NCI-H526 (cell line): ENCODE data around the gene NAIF1.

ENCODE experiments used
- DNase-seq, 2 experiments: peaks; one replicate each; lab custom pipeline; 2025; lab: John Stamatoyannopoulos, UW

Gene NAIF1

DNA sequence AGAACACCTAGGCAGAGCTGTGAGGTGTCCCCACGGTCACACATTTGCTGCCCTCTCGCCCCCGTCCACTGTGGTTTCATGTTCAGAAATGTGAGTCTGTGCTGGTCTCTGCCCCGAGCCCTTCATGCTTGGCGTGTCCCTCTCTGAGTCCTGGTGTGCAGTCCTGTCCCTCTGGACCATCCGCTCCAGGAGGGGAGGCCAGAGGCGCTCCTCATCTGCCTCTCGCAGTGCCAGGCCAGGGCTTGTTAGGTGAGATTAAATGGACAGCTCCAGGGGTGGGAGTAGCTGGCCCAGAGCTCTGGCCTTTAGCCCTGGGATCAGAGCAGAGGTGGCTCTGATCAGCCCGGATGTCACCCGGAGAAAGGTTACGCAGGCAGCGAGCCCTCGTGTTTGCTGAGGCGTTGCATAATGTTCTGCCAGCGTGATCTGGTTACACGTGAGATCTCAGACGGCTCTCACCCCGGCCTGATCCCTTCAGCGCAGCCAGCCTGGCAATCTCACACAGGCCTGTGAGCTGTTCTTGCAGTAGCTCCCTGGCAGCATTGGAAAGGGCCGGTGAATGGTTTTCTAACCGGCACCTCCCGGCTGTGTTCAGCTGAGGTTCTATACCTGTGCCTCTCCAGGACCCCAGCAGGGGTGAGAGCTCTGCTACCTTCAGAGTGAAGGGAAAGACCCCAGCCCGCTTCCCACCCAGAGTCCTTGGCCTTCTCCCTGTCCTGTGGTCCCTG, 35.9 kb upstream of the NAIF1 start:
- DNase-seq: no peak

DNA sequence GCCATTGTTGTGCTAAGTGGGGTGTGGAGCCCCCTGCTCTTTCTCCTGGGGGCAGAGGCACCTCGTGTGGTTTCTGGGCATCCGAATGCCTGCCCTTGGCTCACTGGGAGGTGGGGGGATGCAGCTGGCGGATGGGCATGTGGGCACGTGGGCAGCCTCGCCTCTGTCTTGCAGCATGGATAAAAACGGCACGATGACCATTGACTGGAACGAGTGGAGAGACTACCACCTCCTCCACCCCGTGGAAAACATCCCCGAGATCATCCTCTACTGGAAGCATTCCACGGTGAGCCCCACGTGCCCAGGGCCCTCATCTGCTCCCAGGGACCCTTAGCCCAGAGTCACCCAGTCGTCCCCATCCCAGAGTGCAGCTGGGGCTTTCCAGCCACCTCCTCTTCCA, 35.1 kb upstream of the NAIF1 start:
- no peak for DNase-seq

DNA sequence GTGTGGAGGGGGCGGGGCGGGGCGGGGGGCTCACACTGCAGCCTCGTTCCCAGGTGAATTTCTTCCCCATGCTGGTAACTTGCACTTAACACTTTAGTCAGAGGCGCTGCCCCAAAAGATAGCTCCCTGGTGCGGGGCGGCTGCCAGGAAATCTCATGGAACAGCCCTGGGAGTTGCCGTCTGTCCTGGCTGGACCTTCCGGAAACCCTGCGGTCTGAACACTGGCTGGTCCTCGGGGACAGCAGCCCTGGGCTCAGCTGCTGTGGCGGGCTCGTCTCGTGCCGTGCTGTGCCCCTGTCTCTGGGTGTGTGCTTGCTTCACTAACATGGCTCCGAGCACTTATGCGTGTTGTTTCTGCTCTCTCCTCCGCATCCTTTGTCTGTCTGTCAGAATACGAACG, 34.6 kb upstream of the NAIF1 start:
- no peak for DNase-seq

DNA sequence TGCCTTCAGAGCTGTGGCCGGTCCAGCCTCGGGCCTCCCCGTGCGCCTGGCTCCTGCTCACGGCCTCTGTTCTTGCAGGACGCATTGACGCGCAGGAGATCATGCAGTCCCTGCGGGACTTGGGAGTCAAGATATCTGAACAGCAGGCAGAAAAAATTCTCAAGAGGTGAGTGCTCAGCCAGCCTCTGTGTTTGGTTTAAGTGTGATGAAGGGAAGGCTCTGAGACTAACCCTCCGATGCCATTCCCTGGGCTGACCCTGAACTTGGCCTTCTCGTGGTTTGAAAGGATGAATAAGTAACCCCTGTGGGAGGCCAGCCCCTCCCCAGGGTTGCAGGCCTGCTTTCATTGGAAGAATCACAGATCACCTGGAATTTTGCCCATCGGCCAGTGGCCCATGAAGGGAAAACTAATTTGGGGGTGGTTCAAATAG, 34.1 kb upstream of the NAIF1 start:
- no peak for DNase-seq

DNA sequence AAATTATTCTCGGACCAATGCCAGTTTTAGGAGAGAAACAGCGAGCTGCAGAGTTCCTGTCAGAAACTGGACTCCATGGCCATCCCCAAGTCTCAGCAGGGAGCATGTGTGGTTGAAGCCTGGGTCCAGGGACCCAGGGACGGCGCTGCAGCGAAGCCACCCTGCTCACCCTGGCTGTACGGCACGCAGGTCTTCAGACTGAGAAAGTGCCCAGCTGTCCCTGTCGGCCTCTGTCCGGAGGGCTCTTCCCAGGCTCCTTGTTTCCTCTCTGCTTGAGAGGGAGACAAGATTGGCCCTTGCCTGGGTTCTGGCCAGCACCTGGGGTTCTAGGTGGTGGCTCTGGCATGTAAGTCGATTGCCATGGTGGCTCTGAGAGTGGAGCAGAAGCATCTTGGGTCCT, 33.5 kb upstream of the NAIF1 start:
- DNase-seq: no peak

DNA sequence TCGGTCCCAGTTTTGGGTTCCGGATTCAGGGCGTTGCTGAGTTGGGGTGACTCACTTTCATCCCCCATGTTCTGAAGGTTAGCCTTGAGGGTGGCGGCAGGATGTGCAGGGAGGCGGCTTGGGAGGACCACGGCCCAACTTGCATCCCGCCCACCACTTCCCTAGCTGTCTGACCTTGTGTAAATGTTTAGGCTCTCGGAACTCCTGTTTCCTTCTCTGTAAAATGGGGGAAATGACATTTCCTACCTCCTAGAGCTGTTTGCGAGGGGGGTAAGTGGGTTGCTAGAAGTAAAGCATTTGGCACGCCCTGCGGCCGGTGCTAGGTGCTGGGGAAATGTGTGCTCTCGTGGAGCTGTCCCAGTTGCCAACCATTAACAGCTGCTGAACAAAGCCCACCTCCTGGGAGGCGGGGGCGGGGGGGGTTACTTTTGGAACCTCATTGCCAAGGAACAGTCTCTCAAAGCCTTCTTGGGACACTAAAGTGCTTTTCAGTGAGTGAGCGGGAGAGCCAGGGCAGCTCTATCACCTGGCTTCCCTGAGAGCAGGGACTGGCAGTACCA, 32.9 kb upstream of the NAIF1 start:
- DNase-seq: no peak

DNA sequence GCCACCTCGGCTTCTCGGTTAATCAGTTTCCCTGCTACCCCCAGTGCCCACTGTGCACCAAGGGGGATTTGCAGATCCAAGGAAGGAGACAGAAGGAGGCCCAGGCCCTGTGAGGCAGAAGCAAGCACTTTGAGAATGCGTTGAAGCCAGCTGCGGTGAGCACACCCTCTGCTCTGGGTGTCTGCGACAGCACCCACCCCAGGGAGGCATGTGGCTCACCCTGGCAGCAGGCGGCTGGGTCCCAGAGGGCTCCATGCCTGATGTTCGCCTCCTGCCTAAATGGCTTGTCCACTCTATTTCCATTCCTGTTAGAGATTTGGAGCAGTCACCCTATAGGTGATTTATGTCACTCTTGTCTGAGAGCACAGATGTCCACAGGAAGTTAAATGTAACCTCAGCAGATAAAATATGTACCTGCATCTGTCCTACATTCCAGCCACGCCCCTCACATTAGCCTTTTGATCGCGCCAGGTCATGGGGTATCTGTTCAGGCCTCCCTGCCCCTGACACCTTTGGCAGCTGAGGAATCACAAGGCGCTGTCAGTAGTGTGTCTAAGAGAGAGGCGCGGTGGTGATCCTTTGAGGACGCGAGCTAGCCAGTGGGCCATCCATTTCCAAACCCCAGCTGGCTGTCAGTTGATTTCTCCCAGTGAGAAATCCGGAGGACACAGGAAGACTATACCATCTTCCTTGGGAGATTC, 32.3 kb upstream of the NAIF1 start:
- DNase-seq: no peak

DNA sequence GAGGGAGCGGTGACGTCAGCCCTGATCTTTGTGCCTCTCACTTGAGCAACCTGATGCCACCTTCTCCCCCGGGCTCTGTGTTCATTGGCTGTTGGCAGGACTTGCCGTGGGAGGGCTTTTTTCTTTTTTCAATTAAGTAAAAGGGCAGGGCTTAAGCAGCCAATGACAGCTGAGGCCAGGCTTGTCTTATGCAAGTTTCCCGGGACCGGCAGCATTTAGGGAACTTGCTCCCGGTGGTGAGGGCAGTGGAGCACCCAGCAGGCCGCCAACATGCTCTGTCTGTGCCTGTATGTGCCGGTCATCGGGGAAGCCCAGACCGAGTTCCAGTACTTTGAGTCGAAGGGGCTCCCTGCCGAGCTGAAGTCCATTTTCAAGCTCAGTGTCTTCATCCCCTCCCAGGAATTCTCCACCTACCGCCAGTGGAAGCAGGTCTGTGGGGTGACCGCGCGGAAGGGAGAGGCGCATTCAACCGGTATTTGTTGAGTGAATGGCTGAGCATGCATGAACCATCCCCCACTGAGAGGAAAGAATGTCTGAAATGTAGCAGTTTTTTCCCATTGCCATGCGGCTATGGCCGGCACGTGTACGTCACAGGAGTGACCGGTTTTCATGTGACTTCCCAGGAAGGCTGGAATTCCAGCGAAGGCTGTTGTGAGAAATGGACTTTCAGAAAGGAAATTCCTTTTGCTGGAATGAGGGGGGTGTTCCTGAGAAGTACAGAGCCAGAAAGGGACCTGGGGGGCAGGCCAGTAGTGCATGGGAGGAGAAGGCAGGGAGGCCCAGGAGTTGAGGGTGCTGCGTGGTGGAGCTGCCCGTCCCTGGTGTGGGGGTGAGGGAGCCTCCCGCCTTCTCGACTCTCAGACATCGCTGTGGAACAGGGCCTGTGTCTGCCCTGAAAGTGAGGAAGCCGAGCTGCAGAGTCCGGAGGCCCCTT, 31.4 kb upstream of the NAIF1 start:
- peak; percentile 71 to 88 for DNase-seq

DNA sequence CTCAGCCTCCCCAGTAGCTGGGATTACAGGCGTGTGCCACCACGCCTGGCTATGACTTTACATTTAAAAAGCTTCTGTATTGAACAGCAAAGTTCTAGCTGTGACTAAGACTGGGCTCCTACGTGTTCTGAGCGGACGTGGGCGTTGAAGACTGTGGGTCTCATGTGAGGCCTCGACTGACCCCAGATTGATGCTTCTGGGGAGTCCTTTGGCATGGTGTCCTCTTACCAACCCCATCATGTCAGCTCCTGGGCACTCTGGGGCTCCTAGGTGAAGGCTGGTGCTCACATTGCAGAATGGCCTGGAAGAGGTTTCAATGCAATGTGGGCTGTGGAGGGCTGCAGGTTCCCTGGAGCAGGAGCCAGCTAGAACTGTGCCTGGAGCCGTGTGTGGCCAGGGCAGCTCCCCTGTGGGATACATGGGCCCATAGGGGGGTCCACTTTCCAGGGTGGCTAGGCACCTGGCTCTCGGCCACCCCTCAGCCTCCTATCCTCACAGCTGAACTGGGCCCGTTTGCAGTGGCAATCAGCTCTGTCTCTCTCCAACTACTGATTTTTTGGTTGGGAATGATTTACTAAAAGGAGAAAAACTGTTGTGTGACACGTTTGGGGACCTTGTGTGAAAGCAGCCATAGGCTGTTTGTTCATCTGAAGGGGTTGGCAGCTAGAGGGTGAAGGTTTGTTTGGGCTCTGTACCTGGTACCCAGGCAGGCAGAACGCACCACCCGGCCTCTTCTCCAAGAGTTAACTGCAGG, 30.6 kb upstream of the NAIF1 start:
- no peak for DNase-seq

DNA sequence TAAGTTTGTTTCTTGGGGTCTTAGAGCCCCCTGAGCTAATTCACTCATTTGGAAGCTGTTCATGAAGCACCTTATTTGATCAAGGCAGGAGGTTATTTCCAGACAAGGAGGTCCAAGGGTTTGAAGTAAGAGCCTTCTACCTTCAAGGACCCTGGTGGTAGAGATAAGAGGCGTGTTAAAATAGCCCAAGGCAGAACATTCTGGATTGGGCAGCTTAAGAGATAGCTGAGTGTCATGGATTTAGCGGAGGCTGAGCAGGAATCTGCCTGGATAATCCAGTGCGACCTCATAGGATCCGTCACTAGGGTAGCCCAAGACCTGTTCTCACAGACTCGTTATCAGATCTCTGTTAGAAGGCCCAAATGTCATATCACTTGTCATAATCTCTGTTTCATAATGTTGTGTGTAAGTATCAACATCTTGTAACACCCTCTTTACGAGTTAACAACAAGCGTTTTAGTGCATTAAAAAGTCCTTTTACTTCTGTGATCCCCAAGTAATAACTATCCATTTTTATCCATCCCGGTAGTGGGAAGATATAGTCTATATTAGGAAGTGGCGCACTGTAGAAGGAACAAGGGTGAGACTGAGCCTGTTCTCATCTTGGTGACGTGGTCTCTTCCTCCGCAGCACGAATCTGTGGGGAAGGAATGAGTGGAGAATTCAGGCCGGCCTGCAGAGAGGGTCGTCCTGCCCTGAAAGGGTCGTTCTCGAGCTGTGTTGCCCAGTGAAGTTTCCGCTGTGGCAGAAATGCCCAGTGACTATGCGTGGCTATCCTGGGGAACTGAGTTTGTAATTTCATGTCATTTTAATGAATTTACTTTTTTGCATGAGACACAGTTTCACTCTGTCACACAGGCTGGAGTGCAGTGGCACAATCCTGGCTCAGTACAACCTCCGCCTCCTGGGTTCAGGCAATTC, 29.8 kb upstream of the NAIF1 start:
- no peak for DNase-seq

DNA sequence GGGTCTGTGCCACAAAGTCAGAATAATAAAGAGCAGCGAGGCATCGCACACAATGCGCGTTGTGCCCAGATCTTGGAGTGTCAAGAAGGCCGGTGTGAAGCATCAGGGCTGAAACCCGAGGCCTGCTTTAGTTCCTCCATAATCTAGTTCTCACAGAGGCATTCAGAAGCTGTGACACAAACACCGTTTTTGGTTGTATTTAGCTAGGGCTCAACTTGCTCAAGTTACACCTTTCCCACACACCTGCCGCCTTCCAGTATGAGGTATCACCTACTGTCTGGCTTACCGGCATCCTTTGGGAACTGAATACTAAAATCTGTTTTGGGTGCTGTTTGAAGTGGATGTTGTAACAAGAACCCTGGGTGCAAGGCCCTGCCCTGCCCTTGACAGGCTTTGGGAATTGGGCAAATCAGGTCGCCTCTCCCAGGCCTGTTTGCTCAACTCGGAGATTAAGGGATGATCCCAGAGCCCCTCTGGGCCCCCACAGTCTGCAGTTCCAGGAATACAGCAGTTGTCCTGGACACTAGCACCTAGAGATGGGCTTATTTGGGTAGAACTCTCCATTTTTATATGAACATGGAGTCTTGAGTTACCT, 27.9 kb upstream of the NAIF1 start:
- no peak for DNase-seq

DNA sequence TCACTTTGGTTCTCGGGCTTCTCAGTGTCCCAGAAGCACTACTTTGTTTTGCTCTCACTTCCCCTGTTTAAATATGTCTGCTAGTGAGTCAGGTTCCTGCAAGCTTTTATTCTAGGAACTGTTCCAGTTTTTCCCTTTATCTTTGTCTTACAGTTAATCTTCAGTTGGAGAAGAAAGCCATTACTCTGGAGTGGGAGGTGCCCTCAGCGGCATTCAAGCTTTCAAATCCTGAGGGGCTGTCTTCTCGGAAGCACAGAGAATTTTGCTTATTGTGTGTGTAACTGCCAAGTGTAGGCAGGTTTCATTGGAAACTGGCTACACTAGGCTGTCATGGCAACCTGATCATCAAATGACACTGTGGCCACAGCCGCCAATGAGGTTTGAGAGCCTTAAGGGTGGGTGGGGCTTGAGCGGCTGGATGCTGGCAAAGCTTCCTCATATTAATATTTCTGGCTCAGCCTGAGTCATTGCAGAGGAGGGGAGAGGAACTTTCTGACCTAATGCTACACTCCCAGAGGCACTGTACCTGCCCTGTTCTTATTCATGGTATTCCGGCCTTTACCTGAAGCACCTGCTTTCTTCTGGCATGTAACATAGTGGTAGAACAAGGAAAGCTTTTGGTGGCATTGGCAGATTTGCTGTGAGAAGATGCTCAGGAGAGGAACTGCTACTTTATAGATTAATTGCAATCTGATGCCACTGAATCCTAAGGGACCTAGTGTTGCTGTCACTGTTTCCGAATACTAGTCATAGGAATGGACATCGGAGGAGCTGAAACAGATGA, 27.2 kb upstream of the NAIF1 start:
- peak; percentile 45 to 76 for DNase-seq

DNA sequence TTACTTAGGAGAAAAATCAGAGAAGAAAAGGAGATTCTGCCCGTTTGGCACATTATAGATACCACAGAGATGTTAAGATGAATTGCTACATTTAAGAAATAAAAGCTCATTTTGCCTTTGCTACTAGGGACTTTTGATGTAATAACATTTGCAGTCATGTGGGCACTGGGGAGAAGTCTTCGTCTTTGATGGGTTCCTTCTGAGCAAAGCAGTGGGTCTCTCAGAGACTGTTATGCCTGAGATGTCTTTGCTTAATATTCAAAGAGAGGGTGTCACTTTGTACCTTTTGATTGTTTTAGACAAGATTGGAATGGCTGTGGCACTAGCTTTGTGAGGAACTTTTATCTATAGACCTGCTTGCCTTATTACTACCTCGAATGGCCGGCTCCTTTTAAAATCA, 25.9 kb upstream of the NAIF1 start:
- DNase-seq: no peak

DNA sequence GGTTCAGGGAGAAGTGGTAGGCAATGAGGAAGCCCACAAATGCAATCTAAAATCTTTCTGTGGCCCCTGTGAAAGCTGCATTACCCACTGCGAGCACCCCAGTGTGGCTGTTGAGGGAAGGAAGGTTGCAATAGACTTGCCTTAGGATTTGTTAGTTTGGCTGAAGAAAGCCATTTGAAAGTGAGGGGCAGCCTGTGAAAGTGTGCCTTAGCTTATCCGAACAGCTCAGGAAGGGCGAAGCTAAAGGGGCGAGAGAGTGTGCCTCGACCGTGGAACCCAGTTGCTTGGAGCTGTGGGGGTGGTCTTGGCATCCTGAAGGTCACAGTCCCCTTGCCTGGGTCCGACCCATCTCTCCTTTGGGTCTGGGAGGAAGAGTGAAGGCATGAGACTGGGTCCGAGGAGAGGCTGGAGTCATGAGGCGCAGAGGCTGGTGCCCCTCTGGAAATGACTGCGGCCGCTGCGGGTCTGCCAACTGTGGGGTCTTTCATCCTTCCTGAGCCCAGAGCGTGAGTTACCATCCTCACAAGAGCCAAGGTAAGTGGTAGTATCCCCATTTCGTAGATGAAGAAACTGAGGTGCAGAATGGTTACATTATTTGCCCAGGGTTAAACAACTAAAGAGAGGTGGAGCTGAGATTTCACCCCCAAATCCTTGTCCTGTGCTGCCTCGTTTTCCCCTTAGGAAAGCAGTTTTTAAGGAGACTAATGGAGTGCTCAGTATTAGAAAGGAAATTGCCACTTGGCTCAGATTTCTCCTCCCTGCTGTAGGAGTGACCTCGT, 25.3 kb upstream of the NAIF1 start:
- DNase-seq: no peak

DNA sequence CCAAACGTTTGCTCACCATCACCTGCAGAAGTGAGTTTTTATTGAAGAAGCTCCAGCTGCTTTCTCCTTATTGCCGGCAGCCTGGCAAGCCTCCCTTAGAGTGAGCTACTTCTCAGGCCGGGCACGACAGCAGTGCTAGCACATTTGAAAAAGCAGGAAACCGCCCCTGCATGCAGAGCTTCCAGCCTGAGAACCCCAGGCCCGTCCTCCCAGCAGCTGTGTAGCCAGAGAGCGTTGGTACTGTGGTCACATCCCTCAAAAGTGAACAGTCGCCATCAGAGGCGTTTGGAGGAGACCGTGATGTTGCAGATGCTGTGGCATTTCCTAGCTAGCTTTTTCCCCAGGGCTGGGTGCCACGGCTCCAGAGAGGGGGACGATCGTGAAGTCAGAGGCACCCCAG, 24.5 kb upstream of the NAIF1 start:
- no peak for DNase-seq

DNA sequence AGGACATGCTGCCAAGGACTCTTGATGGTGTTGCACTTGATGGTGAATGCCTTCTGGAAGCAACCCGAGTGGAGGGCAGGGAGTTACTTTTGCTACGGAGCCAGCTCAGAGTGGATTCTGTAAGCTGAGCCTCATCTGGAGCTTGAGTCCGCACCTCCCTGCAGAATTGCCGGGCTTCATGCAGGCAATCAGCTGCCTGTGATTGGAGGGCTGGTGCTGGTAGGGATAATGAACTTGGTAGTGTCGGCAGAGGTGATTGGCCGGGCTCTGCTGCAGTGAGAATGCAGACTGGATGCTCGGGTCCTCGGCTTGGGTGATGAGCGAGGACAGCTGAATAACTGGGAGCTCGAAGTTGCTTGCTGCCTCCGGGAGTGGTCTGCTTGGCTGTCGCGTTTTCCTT, 24.0 kb upstream of the NAIF1 start:
- DNase-seq: no peak

DNA sequence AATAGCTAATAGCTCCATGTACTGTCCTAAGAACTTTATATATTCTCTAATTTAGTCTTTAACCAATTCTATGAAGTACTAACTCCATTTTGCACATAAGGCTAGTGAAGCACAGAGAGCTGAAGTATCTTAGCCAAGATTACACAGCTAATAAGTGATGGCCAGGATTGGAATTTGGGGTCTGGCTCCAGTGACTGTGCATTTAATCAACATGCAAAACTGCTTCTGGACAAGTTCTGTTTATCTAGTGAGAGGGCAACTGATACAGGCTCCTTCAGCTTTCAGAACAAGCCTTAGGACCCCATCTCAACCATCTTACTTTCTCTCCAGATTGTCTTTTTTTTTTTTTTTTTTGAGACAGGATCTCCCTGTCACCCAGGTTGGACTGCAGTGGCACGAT, 22.2 kb upstream of the NAIF1 start:
- DNase-seq: no peak

DNA sequence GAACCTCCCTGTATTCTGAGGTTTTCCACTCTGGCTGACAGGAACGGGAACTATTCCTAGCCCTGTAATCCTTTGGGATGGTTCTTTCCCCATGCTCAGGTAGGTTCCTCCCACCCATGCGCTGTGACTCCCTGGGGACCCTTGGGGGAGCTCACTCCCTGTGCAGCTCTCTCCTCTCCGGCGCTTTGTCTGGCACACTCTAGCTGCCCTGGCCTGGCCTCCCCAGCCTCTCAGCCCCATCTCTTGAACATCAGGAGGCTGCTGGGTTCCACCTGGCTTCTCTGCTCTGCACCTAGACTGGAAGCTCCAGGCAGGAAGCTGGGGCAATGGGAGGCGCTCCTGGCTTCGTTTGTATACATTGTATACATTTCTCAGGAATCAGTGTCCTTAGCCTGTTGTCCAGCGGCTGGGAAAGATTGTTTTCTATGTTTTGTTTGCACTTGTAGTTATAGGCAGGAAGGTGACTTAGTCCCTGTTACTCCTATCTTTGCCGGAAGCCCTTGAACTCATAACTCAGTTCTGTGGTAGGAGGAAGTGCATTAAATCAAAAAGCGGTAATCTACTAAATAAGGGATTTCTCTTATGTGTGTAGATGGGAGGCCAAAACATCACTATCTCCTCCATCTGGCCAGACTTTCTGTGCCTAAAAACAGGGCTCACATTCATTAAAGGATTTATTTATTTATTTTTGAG, 21.3 kb upstream of the NAIF1 start:
- DNase-seq: peak; percentile 8 to 34
